ENCODE measurements around the gene ARSI.

Gene ARSI

DNA sequence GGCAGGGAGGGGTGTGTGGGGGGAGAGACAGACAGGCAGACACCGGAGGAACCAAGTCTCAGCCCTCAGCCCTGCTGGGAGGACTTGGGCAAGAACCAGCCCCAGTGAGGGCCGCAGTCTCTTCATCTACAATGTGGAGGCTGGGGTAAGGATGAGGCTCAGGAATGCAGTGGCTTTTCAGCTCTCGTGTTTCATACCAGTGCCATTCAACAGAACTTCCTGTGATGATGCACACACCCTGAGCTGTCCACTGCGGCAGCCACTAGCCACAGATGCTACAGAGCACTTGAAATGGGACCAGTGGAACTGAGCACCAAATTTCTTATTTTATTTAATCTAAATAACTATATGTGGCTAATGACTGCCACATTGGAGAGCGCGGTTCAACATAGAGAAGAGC lies 23.8 kb downstream of the ARSI start:
- no peaks in the 10 kb centered on the region for H3K36me3 ChIP-seq (ENCODE audit: control insufficient read depth in 2 of 2, insufficient read depth in 2 of 2, low read length in 2 of 2)
- H3K27ac ChIP-seq (ENCODE audit: low read length) = no peak overlapping the region
- H3K27me3 ChIP-seq (ENCODE audit: control insufficient read depth in 1 of 2, insufficient read depth in 2 of 2, low read length in 2 of 2) = no peaks in the 10 kb centered on the region
- no peaks in the 10 kb centered on the region for H3K9me3 ChIP-seq (ENCODE audit: control insufficient read depth in 2 of 2, low read length in 2 of 2)
- no peaks in the 10 kb centered on the region for H3K4me1 ChIP-seq (ENCODE audit: control insufficient read depth, insufficient read depth, low read length)
- no peak overlapping the region for H3K9ac ChIP-seq (ENCODE audit: low read length in 2 of 2)
- H3K4me3 ChIP-seq (ENCODE audit: low read length in 2 of 2) = no peak overlapping the region

DNA sequence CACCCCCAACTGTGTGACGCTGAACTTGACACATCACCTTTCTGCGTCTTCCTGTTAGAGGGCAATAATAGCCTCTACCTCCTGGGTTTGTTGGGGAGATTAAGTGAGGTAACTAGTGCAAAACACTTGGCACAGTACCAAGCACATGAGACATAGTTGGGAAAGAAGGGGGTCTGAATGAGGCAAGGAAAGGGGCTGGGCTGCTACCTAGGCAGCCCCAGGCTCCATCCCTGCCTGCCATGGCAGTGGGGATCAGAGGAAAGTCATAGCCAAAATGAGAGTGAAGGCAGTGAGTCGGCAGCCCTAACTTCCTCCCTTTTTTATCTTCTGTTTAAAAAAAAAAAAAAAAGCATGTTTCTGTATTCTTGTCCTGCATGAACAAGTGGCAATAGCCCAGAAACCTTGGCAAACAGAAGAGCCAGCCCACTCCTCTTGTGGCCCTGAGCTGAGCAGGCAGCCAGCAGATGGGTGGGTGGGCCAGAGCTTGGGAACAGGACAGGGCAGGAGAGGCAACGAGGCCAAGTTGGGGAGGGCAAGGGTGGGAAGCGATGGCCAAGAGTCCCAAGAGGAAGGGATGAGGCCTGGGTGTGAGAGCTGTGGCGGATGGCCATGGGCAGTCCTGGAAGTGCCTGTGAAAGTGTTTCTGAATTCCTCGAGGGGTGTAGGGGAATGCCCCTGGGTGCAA lies 24.5 kb downstream of the ARSI start:
- Histone ChIP-seq H3K4me3 (ENCODE audit: low read length in 2 of 2) (no peak overlapping the region), H3K27ac (ENCODE audit: low read length) (no peak overlapping the region), H3K9ac (ENCODE audit: low read length in 2 of 2) (no peak overlapping the region), H3K9me3 (ENCODE audit: control insufficient read depth in 2 of 2, low read length in 2 of 2) (no peaks in the 10 kb centered on the region), H3K36me3 (ENCODE audit: control insufficient read depth in 2 of 2, insufficient read depth in 2 of 2, low read length in 2 of 2) (no peaks in the 10 kb centered on the region), H3K27me3 (ENCODE audit: control insufficient read depth in 1 of 2, insufficient read depth in 2 of 2, low read length in 2 of 2) (no peaks in the 10 kb centered on the region), H3K4me1 (ENCODE audit: control insufficient read depth, insufficient read depth, low read length) (no peaks in the 10 kb centered on the region)

DNA sequence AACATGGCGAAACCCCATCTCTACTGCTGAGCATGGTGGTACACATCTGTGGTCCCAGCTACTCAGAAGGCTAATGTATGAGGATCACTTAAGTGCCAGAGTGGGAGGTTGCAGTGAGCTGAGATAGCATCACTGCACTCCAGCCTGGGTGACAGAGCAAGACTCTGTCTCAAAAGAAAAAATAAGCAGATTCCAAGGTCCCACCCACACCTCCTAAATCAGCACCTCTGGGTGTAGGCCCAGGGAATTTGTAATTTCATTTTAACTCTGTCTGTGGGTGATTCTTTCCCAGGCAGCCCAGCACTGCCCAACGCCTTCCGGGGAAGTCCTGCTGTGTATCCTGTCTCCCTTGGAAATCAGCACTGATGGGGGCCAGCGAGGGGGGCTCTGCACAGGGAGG lies 25.7 kb downstream of the ARSI start:
- Histone ChIP-seq H3K9me3 (ENCODE audit: control insufficient read depth in 2 of 2, low read length in 2 of 2) (no peaks in the 10 kb centered on the region), H3K9ac (ENCODE audit: low read length in 2 of 2) (no peak overlapping the region), H3K36me3 (ENCODE audit: control insufficient read depth in 2 of 2, insufficient read depth in 2 of 2, low read length in 2 of 2) (no peaks in the 10 kb centered on the region), H3K27ac (ENCODE audit: low read length) (no peak overlapping the region), H3K4me3 (ENCODE audit: low read length in 2 of 2) (no peak overlapping the region), H3K27me3 (ENCODE audit: control insufficient read depth in 1 of 2, insufficient read depth in 2 of 2, low read length in 2 of 2) (no peaks in the 10 kb centered on the region), H3K4me1 (ENCODE audit: control insufficient read depth, insufficient read depth, low read length) (no peaks in the 10 kb centered on the region)

DNA sequence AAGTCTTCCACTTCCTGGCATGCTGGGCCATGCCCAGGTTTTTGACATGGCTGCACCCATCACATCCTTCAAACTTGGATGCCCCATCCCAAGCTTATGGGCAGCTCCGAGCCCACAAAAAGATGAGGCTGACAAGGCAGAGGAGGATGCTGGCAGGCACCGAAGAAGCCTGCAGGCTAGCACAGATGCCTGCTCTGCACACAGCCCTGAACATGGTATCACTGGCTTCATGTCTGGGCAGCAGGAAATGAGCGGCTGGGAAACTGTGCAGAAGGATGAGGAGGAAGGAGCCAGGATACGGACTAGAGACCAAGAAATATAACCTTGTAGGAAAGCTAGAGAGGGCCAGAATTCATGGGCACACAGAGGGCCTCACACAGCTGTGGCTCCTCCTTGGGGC lies 27.9 kb downstream of the ARSI start:
- H3K4me3 ChIP-seq (ENCODE audit: low read length in 2 of 2) = no peak overlapping the region
- H3K4me1 ChIP-seq (ENCODE audit: control insufficient read depth, insufficient read depth, low read length) = peaks cover 6% of the 10 kb centered on the region
- no peak overlapping the region for H3K9ac ChIP-seq (ENCODE audit: low read length in 2 of 2)
- H3K9me3 ChIP-seq (ENCODE audit: control insufficient read depth in 2 of 2, low read length in 2 of 2) = no peaks in the 10 kb centered on the region
- H3K27ac ChIP-seq (ENCODE audit: low read length) = no peak overlapping the region
- no peaks in the 10 kb centered on the region for H3K27me3 ChIP-seq (ENCODE audit: control insufficient read depth in 1 of 2, insufficient read depth in 2 of 2, low read length in 2 of 2)
- no peaks in the 10 kb centered on the region for H3K36me3 ChIP-seq (ENCODE audit: control insufficient read depth in 2 of 2, insufficient read depth in 2 of 2, low read length in 2 of 2)

DNA sequence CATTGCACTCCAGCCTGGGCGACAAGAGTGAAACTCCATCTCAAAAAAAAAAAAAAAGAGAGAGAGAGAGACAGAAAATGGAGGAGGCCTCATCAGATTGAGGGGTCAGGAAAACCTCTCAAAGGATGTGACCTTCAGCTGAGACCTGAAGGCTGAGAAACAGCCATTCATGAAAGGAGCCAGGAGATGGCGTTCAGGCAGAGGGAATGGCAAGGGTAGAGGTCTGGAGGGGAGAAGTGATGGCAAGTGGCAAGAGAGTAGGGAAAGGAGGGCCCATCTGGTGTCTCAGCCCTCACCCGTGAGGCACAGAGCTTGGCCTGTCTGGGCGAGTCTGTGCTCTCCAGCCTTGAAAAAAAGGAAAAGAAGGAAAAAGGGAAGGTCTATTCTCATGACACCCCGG lies 30.2 kb downstream of the ARSI start:
- no peak overlapping the region for H3K27ac ChIP-seq (ENCODE audit: low read length)
- peaks cover 6% of the 10 kb centered on the region for H3K4me1 ChIP-seq (ENCODE audit: control insufficient read depth, insufficient read depth, low read length)
- H3K9ac ChIP-seq (ENCODE audit: low read length in 2 of 2) = no peak overlapping the region
- no peaks in the 10 kb centered on the region for H3K27me3 ChIP-seq (ENCODE audit: control insufficient read depth in 1 of 2, insufficient read depth in 2 of 2, low read length in 2 of 2)
- no peaks in the 10 kb centered on the region for H3K36me3 ChIP-seq (ENCODE audit: control insufficient read depth in 2 of 2, insufficient read depth in 2 of 2, low read length in 2 of 2)
- H3K9me3 ChIP-seq (ENCODE audit: control insufficient read depth in 2 of 2, low read length in 2 of 2) = no peaks in the 10 kb centered on the region
- no peak overlapping the region for H3K4me3 ChIP-seq (ENCODE audit: low read length in 2 of 2)

DNA sequence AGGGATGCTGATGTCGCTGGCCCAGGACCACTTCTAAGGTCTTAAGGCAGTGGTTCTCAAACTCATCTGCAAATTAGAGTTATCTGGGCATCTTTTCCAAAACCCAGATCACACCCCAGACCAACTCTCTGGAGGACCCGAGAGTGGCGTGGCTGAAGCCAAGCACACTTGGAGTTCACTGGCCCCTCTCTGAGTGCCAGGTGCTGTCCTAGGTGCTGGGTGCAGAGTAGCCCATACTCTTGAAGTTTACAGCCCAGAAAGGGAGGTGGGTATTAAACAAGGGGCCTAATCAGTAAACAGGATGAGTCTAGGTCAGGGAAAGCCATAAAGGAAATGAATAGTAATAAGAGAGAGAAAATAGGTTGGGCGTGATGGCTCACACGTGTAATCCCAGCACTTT lies 30.8 kb downstream of the ARSI start:
- Histone ChIP-seq H3K4me1 (ENCODE audit: control insufficient read depth, insufficient read depth, low read length) (peaks cover 6% of the 10 kb centered on the region), H3K36me3 (ENCODE audit: control insufficient read depth in 2 of 2, insufficient read depth in 2 of 2, low read length in 2 of 2) (no peaks in the 10 kb centered on the region), H3K9ac (ENCODE audit: low read length in 2 of 2) (no peak overlapping the region), H3K4me3 (ENCODE audit: low read length in 2 of 2) (no peak overlapping the region), H3K27ac (ENCODE audit: low read length) (no peak overlapping the region), H3K27me3 (ENCODE audit: control insufficient read depth in 1 of 2, insufficient read depth in 2 of 2, low read length in 2 of 2) (no peaks in the 10 kb centered on the region), H3K9me3 (ENCODE audit: control insufficient read depth in 2 of 2, low read length in 2 of 2) (no peaks in the 10 kb centered on the region)

DNA sequence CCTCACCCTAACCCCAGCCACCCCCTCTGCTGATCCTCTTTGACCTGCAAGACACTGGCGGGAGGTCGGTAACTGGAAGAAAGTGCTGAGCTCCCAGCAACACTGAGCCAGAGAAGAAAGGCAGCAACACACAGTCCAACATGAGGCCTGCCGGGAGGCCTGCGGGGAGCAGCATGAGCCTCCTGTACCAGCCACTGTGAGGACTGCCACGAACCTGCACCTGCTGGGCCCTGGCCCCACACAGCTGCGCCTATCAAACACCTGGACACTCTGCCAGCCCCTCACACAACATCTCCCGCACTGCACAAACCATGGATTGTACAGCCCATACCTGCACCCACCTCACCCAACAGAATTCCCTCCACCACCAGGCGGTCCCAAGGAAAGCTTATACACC lies 31.4 kb downstream of the ARSI start:
- no peaks in the 10 kb centered on the region for H3K9me3 ChIP-seq (ENCODE audit: control insufficient read depth in 2 of 2, low read length in 2 of 2)
- no peaks in the 10 kb centered on the region for H3K36me3 ChIP-seq (ENCODE audit: control insufficient read depth in 2 of 2, insufficient read depth in 2 of 2, low read length in 2 of 2)
- no peak overlapping the region for H3K9ac ChIP-seq (ENCODE audit: low read length in 2 of 2)
- no peaks in the 10 kb centered on the region for H3K27me3 ChIP-seq (ENCODE audit: control insufficient read depth in 1 of 2, insufficient read depth in 2 of 2, low read length in 2 of 2)
- H3K4me3 ChIP-seq (ENCODE audit: low read length in 2 of 2) = no peak overlapping the region
- H3K4me1 ChIP-seq (ENCODE audit: control insufficient read depth, insufficient read depth, low read length) = peaks cover 6% of the 10 kb centered on the region
- no peak overlapping the region for H3K27ac ChIP-seq (ENCODE audit: low read length)

DNA sequence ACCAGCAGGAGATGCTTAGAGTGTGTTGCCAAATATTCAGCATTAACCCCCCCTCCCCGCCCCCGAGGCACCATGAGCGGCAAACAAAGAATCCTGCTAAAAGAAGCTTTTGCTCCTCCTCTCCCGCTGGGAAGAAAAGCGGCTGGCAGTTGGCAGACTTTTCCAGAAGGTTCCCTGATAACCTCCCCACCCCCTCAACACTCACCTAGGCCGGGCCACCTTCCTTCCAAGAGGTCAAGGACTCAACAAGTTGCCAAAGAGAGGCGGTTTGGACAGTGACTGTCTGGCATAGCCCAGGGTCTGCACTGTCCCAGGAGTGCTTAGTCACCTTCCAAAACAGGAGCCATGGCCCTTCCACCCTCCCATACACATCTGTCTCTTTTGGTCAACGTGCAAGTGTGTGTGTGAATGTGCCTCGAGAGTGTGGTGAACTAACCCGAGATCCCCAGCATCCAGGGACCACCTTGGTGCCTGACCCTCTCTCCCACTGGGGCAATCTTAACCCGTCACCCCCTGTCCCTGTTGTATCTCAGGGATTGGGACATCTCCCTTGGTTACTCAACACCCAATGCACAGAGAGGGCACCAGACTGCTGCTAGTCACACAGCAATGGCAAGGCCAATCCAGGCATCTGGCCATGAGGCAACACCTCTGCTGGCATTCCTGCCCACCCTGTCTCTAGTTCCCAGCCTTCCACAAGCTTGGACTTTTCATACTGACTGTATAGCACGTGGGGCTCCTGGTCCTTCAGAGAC lies 32.0 kb downstream of the ARSI start:
- H3K9ac ChIP-seq (ENCODE audit: low read length in 2 of 2) = no peak overlapping the region

DNA sequence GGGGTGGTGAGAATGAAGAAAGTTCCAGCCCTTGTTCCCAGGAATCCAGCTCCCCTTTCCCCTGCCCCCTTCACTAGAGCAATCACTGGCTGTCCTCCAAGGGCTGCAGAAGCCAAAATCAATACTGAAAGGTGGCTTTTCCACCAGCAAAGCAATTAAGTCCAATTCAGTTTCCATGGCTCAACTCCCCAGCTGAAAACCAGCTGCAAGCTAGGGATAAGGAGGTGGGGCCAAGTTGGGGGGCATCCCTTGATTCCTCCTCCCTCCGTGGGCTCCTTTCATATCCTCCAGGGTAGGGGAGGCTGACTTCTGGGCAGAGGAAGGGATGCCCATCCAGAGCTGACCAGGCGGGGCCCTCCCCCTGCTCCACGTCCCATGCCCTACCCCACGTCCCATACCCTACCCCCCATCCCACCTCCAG lies 35.8 kb downstream of the ARSI start:
- no peak overlapping the region for H3K9ac ChIP-seq (ENCODE audit: low read length in 2 of 2)
- no peaks in the 10 kb centered on the region for H3K36me3 ChIP-seq (ENCODE audit: control insufficient read depth in 2 of 2, insufficient read depth in 2 of 2, low read length in 2 of 2)
- no peaks in the 10 kb centered on the region for H3K27me3 ChIP-seq (ENCODE audit: control insufficient read depth in 1 of 2, insufficient read depth in 2 of 2, low read length in 2 of 2)
- no peak overlapping the region for H3K27ac ChIP-seq (ENCODE audit: low read length)
- peaks cover 19% of the 10 kb centered on the region for H3K4me1 ChIP-seq (ENCODE audit: control insufficient read depth, insufficient read depth, low read length)
- H3K9me3 ChIP-seq (ENCODE audit: control insufficient read depth in 2 of 2, low read length in 2 of 2) = no peaks in the 10 kb centered on the region
- H3K4me3 ChIP-seq (ENCODE audit: low read length in 2 of 2) = no peak overlapping the region

More for the DNA sequence above, 32.0 kb downstream of the ARSI start:
- peaks cover 6% of the 10 kb centered on the region for H3K4me1 ChIP-seq (ENCODE audit: control insufficient read depth, insufficient read depth, low read length)
- no peaks in the 10 kb centered on the region for H3K27me3 ChIP-seq (ENCODE audit: control insufficient read depth in 1 of 2, insufficient read depth in 2 of 2, low read length in 2 of 2)
- peak overlapping the region in 1 of 2 donors; percentile 8 for H3K4me3 ChIP-seq (ENCODE audit: low read length in 2 of 2)
- H3K27ac ChIP-seq (ENCODE audit: low read length) = no peak overlapping the region
- no peaks in the 10 kb centered on the region for H3K36me3 ChIP-seq (ENCODE audit: control insufficient read depth in 2 of 2, insufficient read depth in 2 of 2, low read length in 2 of 2)
- no peaks in the 10 kb centered on the region for H3K9me3 ChIP-seq (ENCODE audit: control insufficient read depth in 2 of 2, low read length in 2 of 2)

DNA sequence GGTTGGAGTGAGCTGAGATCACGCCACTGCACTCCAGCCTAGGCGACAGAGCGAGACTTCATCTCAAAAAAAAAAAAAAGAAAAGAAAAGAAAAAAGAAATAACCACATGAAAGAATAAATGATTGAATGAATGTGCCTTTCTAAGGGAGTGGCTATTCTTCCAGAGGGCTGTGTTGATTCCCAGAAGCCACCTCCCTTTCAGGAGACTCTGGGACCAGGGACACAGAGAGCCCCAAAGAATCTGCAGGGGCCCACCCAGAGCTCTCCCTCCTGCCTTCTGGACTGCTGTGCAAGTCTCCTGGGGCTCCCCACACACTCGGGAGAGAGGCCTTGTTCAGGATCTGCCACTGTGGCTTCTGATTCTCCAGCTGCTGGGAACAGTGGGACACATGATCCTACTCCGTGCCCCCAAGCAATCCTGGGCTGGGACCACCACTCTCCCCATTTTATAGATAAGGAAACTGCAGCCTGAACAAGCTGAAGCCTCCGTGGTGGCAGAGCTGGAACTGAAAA lies 36.8 kb downstream of the ARSI start:
- Histone ChIP-seq H3K4me1 (ENCODE audit: control insufficient read depth, insufficient read depth, low read length) (peaks cover 18% of the 10 kb centered on the region), H3K27ac (ENCODE audit: low read length) (no peak overlapping the region), H3K9me3 (ENCODE audit: control insufficient read depth in 2 of 2, low read length in 2 of 2) (no peaks in the 10 kb centered on the region), H3K27me3 (ENCODE audit: control insufficient read depth in 1 of 2, insufficient read depth in 2 of 2, low read length in 2 of 2) (no peaks in the 10 kb centered on the region), H3K4me3 (ENCODE audit: low read length in 2 of 2) (no peak overlapping the region), H3K36me3 (ENCODE audit: control insufficient read depth in 2 of 2, insufficient read depth in 2 of 2, low read length in 2 of 2) (no peaks in the 10 kb centered on the region), H3K9ac (ENCODE audit: low read length in 2 of 2) (no peak overlapping the region)
